ENCODE measurements around the gene CHRD. TPM values are rescaled to one million over a fixed set of nuclear protein-coding genes. Genes with fewer than 3 reads are reported as not detected.
A peak's percentile ranks its signal among the peaks of the same experiment; 100 is the strongest.
"Not testable (repeated sequence)": the region's sequence is repeated elsewhere in the genome, so short reads cannot be mapped to it uniquely, and the experiment has no call there.

Gene CHRD
- total RNA-seq, 1 donor from 2014 or later, result 47.1 TPM

DNA sequence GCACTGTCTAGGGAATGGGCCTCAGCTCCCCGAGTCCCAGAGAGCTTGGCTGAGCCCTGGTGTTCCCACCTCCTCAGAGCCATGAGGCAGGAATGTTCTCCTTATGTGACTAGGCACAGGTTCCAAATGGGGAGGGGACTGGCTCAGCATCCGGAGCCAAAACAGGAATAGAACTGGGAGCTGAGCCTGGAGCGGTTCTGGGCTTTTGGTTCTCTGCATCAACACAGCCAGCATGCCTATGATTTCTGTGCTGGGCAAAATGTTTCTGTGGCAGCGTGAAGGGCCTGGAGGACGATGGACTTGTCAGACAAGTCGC is 42.5 kb upstream of the CHRD start, which contains the start of gene FAM131A:
TSS of gene FAM131A (plus strand) at position 202 of the 316 bp plus-strand sequence. CDS start at position 233, 31 bp downstream.
- no peaks in the 10 kb centered on the region for H3K36me3 Mint-ChIP-seq (ENCODE audit: unreplicated experiment)
- peak within 1 kb of the TSS; percentile 94 for H3K4me3 Mint-ChIP-seq (ENCODE audit: unreplicated experiment)
- TF ChIP-seq, protein P1, sequence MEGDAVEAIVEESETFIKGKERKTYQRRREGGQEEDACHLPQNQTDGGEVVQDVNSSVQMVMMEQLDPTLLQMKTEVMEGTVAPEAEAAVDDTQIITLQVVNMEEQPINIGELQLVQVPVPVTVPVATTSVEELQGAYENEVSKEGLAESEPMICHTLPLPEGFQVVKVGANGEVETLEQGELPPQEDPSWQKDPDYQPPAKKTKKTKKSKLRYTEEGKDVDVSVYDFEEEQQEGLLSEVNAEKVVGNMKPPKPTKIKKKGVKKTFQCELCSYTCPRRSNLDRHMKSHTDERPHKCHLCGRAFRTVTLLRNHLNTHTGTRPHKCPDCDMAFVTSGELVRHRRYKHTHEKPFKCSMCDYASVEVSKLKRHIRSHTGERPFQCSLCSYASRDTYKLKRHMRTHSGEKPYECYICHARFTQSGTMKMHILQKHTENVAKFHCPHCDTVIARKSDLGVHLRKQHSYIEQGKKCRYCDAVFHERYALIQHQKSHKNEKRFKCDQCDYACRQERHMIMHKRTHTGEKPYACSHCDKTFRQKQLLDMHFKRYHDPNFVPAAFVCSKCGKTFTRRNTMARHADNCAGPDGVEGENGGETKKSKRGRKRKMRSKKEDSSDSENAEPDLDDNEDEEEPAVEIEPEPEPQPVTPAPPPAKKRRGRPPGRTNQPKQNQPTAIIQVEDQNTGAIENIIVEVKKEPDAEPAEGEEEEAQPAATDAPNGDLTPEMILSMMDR (IDR thresholded peaks at IDR 0.05; ENCODE audit: partially characterized antibody, unreplicated experiment), result no peak
- peak within 1 kb of the TSS; percentile 95 for H3K27ac Mint-ChIP-seq (ENCODE audit: unreplicated experiment)
- no peak for DNase-seq
- peaks cover 19% of the 10 kb centered on the region for H3K9me3 Mint-ChIP-seq (ENCODE audit: unreplicated experiment)
- peaks cover 16% of the 10 kb centered on the region for H3K27me3 Mint-ChIP-seq (ENCODE audit: unreplicated experiment)
- peaks cover 28% of the 10 kb centered on the region for H3K4me1 Mint-ChIP-seq (ENCODE audit: low read depth, unreplicated experiment)

DNA sequence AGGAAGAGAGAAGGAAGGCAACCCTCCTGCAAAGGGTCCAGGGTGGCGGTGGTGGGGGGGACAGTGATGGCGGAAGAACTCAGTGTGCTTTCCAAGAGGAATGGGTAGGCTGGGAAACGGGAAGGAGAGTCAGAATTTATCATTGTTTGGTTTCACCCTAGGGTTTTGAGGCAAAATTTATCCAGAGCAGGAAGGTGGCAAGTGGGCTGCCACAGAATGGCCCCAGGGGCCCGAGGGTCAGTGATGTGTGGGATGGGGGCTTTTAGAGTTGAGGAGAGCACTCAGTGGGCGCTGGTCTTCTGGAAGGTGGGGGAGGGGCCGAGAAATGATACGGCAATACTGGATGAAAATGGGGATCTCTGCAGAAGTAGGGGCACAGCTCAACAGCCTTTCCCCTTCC is 41.9 kb upstream of the CHRD start:
- Mint-ChIP-seq H3K27ac (ENCODE audit: unreplicated experiment) (peak overlapping the region; percentile 95), H3K27me3 (ENCODE audit: unreplicated experiment) (peaks cover 14% of the 10 kb centered on the region), H3K4me3 (ENCODE audit: unreplicated experiment) (peak overlapping the region; percentile 94), H3K4me1 (ENCODE audit: low read depth, unreplicated experiment) (peaks cover 28% of the 10 kb centered on the region), H3K36me3 (ENCODE audit: unreplicated experiment) (no peaks in the 10 kb centered on the region), H3K9me3 (ENCODE audit: unreplicated experiment) (peaks cover 14% of the 10 kb centered on the region)
- TF ChIP-seq, protein P1 (IDR thresholded peaks at IDR 0.05; ENCODE audit: partially characterized antibody, unreplicated experiment), result no peak
- DNase-seq, result no peak

DNA sequence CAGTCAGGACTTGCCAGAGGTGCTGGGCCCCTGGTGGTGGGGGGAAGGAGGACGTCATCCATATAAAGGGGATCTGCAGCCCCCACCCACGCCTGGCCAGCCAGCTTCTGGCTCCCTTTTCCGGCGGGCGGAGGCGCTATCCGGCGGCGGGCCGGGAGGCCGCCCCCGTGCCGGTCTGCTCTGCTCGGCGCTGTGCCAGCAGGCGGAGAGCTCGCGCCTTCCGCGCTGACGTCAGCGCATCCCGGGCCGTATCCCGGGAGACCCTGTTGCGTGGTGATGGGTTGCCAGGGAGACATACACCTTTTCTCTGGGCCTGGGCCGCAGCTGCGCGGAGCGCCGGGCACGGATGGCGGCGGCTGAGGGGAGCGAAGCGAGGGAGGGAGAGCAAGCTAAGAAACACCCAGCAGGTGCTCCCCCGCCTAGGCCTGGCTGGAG is 41.3 kb upstream of the CHRD start:
- H3K27ac Mint-ChIP-seq (ENCODE audit: unreplicated experiment), result peak overlapping the region; percentile 95
- DNase-seq, result peak; percentile 95

DNA sequence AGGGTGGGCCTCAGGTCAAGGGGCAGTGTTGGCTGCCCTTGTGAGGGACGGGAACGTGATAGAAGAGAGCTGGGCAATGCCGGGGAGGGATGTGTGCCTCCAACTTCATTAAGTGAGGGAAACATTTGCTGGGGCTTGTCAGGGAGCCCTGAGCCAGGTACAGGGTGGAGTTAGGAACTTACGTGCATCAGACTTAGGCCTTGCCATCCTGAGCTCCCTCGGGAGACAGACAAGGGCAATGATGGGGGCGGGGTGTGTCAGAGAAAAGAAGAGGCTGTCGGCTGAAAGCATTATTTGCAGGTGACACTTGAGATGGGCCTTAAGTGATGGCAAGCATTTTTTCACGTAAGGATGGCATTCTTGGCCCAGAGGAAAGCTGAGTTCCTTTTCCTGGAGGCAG is 40.9 kb upstream of the CHRD start:
- H3K4me3 Mint-ChIP-seq (ENCODE audit: unreplicated experiment), result peak overlapping the region; percentile 94
- no peaks in the 10 kb centered on the region for H3K36me3 Mint-ChIP-seq (ENCODE audit: unreplicated experiment)
- H3K4me1 Mint-ChIP-seq (ENCODE audit: low read depth, unreplicated experiment), result peaks cover 28% of the 10 kb centered on the region
- H3K27ac Mint-ChIP-seq (ENCODE audit: unreplicated experiment), result peak overlapping the region; percentile 95
- H3K9me3 Mint-ChIP-seq (ENCODE audit: unreplicated experiment), result peaks cover 11% of the 10 kb centered on the region
- H3K27me3 Mint-ChIP-seq (ENCODE audit: unreplicated experiment), result peaks cover 9% of the 10 kb centered on the region
- TF ChIP-seq, protein P1 (IDR thresholded peaks at IDR 0.05; ENCODE audit: partially characterized antibody, unreplicated experiment), result no peak
- no peak for DNase-seq

More for the DNA sequence above, 41.3 kb upstream of the CHRD start:
- TF ChIP-seq, protein P1 (IDR thresholded peaks at IDR 0.05; ENCODE audit: partially characterized antibody, unreplicated experiment), result peak; percentile 39
- H3K27me3 Mint-ChIP-seq (ENCODE audit: unreplicated experiment), result peaks cover 14% of the 10 kb centered on the region
- peak overlapping the region; percentile 94 for H3K4me3 Mint-ChIP-seq (ENCODE audit: unreplicated experiment)
- no peaks in the 10 kb centered on the region for H3K36me3 Mint-ChIP-seq (ENCODE audit: unreplicated experiment)
- H3K4me1 Mint-ChIP-seq (ENCODE audit: low read depth, unreplicated experiment), result peaks cover 28% of the 10 kb centered on the region
- H3K9me3 Mint-ChIP-seq (ENCODE audit: unreplicated experiment), result peaks cover 14% of the 10 kb centered on the region

DNA sequence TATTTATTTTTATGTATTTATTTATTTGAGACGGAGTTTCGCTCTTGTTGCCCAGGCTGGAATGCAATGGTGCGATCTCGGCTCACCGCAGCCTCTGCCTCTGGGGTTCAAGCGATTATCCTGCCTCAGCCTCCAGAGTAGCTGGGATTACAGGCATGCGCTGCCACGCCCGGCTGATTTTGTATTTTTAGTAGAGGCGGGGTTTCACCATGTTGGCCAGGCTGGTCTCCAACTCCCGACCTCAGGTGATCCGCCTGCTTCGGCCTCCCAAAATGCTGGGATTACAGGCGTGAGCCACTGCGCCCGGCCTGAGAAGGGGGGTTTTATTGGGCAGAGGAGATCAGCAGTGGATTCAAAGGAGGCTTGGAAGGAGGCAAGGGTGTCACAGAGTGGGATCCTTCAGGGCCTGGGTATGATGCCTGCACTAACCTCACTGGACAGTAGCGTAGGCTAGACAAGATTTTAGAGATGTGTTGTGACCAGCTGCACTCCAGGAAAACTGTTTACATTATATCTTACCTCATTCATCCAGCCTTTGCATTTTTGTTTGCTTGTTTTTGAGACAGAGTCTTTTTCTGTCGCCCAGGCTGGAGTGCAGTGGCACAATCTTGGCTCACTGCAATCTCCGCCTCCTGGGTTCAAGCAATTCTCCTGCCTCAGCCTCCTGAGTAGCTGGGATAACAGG is 40.3 kb upstream of the CHRD start:
- not testable (repeated sequence) for H3K27ac Mint-ChIP-seq (ENCODE audit: unreplicated experiment)

More for the DNA sequence above, 40.3 kb upstream of the CHRD start:
- Mint-ChIP-seq H3K4me1 (ENCODE audit: low read depth, unreplicated experiment) (peaks cover 28% of the 10 kb centered on the region), H3K4me3 (ENCODE audit: unreplicated experiment) (peak overlapping the region; percentile 49)
- not testable (repeated sequence) for DNase-seq; H3K27me3 Mint-ChIP-seq (ENCODE audit: unreplicated experiment); H3K36me3 Mint-ChIP-seq (ENCODE audit: unreplicated experiment); H3K9me3 Mint-ChIP-seq (ENCODE audit: unreplicated experiment)
